HepG2 (cell line): ENCODE measurements around the gene DRC3. TPM values are rescaled to one million over a fixed set of nuclear protein-coding genes. Genes with fewer than 3 reads are reported as not detected.

Experiments
- ATAC-seq: fragments of 200-7000 bp; cut with Tn5 transposase; 3 replicates; pipeline ENCODE4 v1.9.1; 2020; ENCODE audit warnings: mild to moderate bottlenecking, moderate library complexity
- Bru-seq: library from RNA; stranded (reverse); fragments of 400-500 nt; gene quantifications from one replicate; lab custom pipeline; 2021; lab: Mats Ljungman, UMichigan
- BruChase-seq, 2 experiments: library from RNA; stranded (reverse); fragments of 400-500 nt; gene quantifications; one replicate each; lab custom pipeline; 2021; lab: Mats Ljungman, UMichigan
- BruUV-seq: library from RNA; stranded (reverse); fragments of 400-500 nt; replicated peaks from 2 replicates; lab custom pipeline; 2021; lab: Mats Ljungman, UMichigan
- CTCF ChIA-PET: fragments of 300-600 bp; formaldehyde crosslinking; extraction: SDS; loops from one replicate; lab custom pipeline; 2021; ENCODE audit warnings: low total read pairs, inconsistent platforms, low intra/inter-chr PET ratio; lab: Yijun Ruan, JAX
- POLR2A ChIA-PET: fragments of 350-600 bp; sonication (Branson Sonifier 250); formaldehyde crosslinking; loops from one replicate; lab custom pipeline; 2020; ENCODE audit warnings: antibody characterized with exemption, inconsistent platforms; lab: Yijun Ruan, JAX
- DNase-seq: peaks from one replicate; pipeline ENCODE4 v3.0.0-alpha.2; 2015; ENCODE audit warnings: low spot score
- FAIRE-seq: peaks from 3 replicates; lab custom pipeline; 2011; peaks lifted over from hg19 to GRCh38; lab: Jason Lieb, UNC
- H2AFZ ChIP-seq: one replicate; pipeline ENCODE4 v1.6.1; 2011; ENCODE audit warnings: low read length, inconsistent platforms
- H3K27ac ChIP-seq: fragments of 300-600 bp; 3 replicates; pipeline ENCODE4 v1.8.0; 2011; ENCODE audit warnings: mixed run types, mild to moderate bottlenecking, mixed read lengths, low read length, inconsistent platforms; ENCODE audit not compliant: insufficient read depth; ENCODE audit errors: extremely low read length
- H3K27me3 ChIP-seq, 2 experiments: fragments of 200-600 bp in 1 of 2; 2 replicates in 1 of 2; 3 replicates in 1 of 2; pipeline versions ENCODE4 v1.6.0 to v1.8.0; 2011; ENCODE audit warnings: low read length in 2 of 2, mild to moderate bottlenecking in 2 of 2, moderate library complexity in 2 of 2, inconsistent platforms in 1 of 2; ENCODE audit not compliant: insufficient read depth in 2 of 2, control insufficient read depth in 1 of 2
- H3K36me3 ChIP-seq, 2 experiments: fragments of 200-600 bp in 1 of 2; replicated peaks in 1 of 2; 2 replicates in 1 of 2; 3 replicates in 1 of 2; pipeline versions ENCODE4 v1.5.1 to v1.8.0; 2011; ENCODE audit warnings: low read length in 2 of 2, inconsistent platforms in 1 of 2; ENCODE audit not compliant: insufficient read depth in 2 of 2, control insufficient read depth in 1 of 2
- H3K4me1 ChIP-seq: 2 replicates; pipeline ENCODE4 v1.5.1; 2012; ENCODE audit warnings: low read length, inconsistent platforms; ENCODE audit not compliant: insufficient read depth
- H3K4me2 ChIP-seq: 2 replicates; pipeline ENCODE4 v1.6.0; 2011; ENCODE audit warnings: low read depth, low read length, inconsistent platforms
- H3K4me3 ChIP-seq, 3 experiments: fragments of 200-600 bp in 1 of 3; sonication (generic), shearing (Covaris generic) in 1 of 3; replicated peaks in 1 of 3; 2 replicates each; pipeline ENCODE4 v1.5.1; 2011 to 2016; ENCODE audit warnings: low read length in 3 of 3, inconsistent platforms in 2 of 3, low read depth in 2 of 3, mild to moderate bottlenecking in 2 of 3, control low read depth in 1 of 3, mixed read lengths in 1 of 3; ENCODE audit not compliant: insufficient read depth in 1 of 3
- H3K79me2 ChIP-seq: one replicate; pipeline ENCODE4 v1.6.1; 2011; ENCODE audit warnings: low read length, inconsistent platforms; ENCODE audit not compliant: insufficient read depth
- H3K9ac ChIP-seq: 2 replicates; pipeline ENCODE4 v1.6.0; 2011; ENCODE audit warnings: mild to moderate bottlenecking, low read depth, low read length, inconsistent platforms; ENCODE audit not compliant: insufficient read depth
- H3K9me3 ChIP-seq: 2 replicates; pipeline ENCODE4 v1.5.1; 2012; ENCODE audit warnings: mild to moderate bottlenecking, low read length
- H4K20me1 ChIP-seq: 2 replicates; pipeline ENCODE4 v1.6.0; 2011; ENCODE audit warnings: inconsistent platforms, mild to moderate bottlenecking, low read length, moderate library complexity; ENCODE audit not compliant: insufficient read depth
- CC2D1A ChIP-seq: sonication (generic); formaldehyde crosslinking; IDR thresholded peaks from 2 replicates; pipeline ENCODE4 v1.8.1; 2023; ENCODE audit warnings: mild to moderate bottlenecking, missing genetic modification reagents
- FOXM1 ChIP-seq: sonication (generic); formaldehyde crosslinking; IDR thresholded peaks from 2 replicates; pipeline ENCODE4 v1.5.0; 2020; ENCODE audit warnings: missing genetic modification reagents
- GABPB1 ChIP-seq: IDR thresholded peaks from 2 replicates; pipeline ENCODE4 v1.6.1; 2016; ENCODE audit warnings: mild to moderate bottlenecking, missing genetic modification reagents, moderate library complexity, missing compliant biosample characterization
- GATAD1 ChIP-seq: IDR thresholded peaks from 2 replicates; pipeline ENCODE4 v1.6.1; 2016; ENCODE audit warnings: missing genetic modification reagents, missing compliant biosample characterization
- HIC2 ChIP-seq: sonication (generic); formaldehyde crosslinking; IDR thresholded peaks from 2 replicates; pipeline ENCODE4 v1.9.0; 2022; ENCODE audit warnings: low read depth, missing genetic modification reagents
- NR2F1 ChIP-seq, 2 experiments: fragments of 450-650 bp in 1 of 2; formaldehyde crosslinking in 1 of 2; IDR thresholded peaks; 2 replicates each; pipeline versions ENCODE4 v1.5.0 to v1.6.1; 2016 to 2020; ENCODE audit warnings: mild to moderate bottlenecking in 1 of 2, missing compliant biosample characterization in 1 of 2, missing genetic modification reagents in 1 of 2, moderate library complexity in 1 of 2
- RFX3 ChIP-seq: IDR thresholded peaks from 2 replicates; pipeline ENCODE4 v1.6.1; 2016; ENCODE audit warnings: missing biosample characterization, missing genetic modification reagents
- SIX1 ChIP-seq: sonication (generic); formaldehyde crosslinking; IDR thresholded peaks from 2 replicates; pipeline ENCODE4 v1.4.0; 2020; ENCODE audit warnings: missing genetic modification reagents, borderline replicate concordance
- ZBTB20 ChIP-seq: sonication (generic); formaldehyde crosslinking; IDR thresholded peaks from 2 replicates; pipeline ENCODE4 v1.8.1; 2023; ENCODE audit warnings: missing genetic modification reagents, low read depth, mild to moderate bottlenecking, borderline replicate concordance
- ZC3H13 ChIP-seq: sonication (generic); formaldehyde crosslinking; IDR thresholded peaks from 2 replicates; pipeline ENCODE4 v1.8.1; 2023; ENCODE audit warnings: mild to moderate bottlenecking, missing genetic modification reagents, moderate library complexity
- ZNF275 ChIP-seq: sonication (generic); formaldehyde crosslinking; IDR thresholded peaks from 2 replicates; pipeline ENCODE4 v1.8.0; 2022; ENCODE audit warnings: missing genetic modification reagents, mild to moderate bottlenecking, inconsistent platforms, borderline replicate concordance
- ZNF605 ChIP-seq: sonication (generic); formaldehyde crosslinking; IDR thresholded peaks from 2 replicates; pipeline ENCODE4 v1.8.0; 2022; ENCODE audit warnings: mild to moderate bottlenecking, missing genetic modification reagents
- WGBS: methylation state at CpG from one replicate; pipeline ENCODE4 v1.1.6; 2017; ENCODE audit warnings: low lambda C conversion rate; 5-methylcytosine and 5-hydroxymethylcytosine counted together
- in situ Hi-C: cut with HindIII; loops from 2 replicates; pipeline ENCODE4 v1.10.0; 2017; ENCODE audit warnings: low pct_unique_long_range_greater_than_20kb; ENCODE audit not compliant: extremely low pct_ligation_motif_present
- intact Hi-C: fragments of 100-400 bp; cut with micrococcal nuclease; formaldehyde crosslinking; loops from one replicate; pipeline ENCODE4 v1.10.0; 2022; ENCODE audit not compliant: unreplicated experiment
- long read RNA-seq, 2 experiments: library from RNA in 1 of 2; library from polyadenylated mRNA in 1 of 2; stranded (forward) in 1 of 2; unstranded in 1 of 2; transcript quantifications; one replicate each; pipeline ENCODE4 v2.0.0, GENCODE V29; 2019 to 2022
- polyA minus RNA-seq, 3 experiments: library from RNA; depleted of rRNA, polyadenylated mRNA; stranded (reverse); fragments of >200 nt; gene quantifications; 2 replicates each; pipeline ENCODE4 v1.2.3, GENCODE V29; 2011; ENCODE audit warnings: low replicate concordance in 1 of 3
- polyA plus RNA-seq, 8 experiments: library from polyadenylated mRNA; depleted of rRNA in 3 of 8; stranded (reverse) in 7 of 8; unstranded in 1 of 8; fragments of >200 nt; fragmentation: Illumina TruSeq in 4 of 8; extraction: Trizol in 4 of 8; gene quantifications; 2 replicates each; pipeline versions ENCODE4 v1.2.1 to v1.2.3, GENCODE V29; 2011 to 2016; ENCODE audit warnings: low read depth in 4 of 8, missing spikeins in 1 of 8, mixed read lengths in 1 of 8; ENCODE audit not compliant: insufficient read depth in 1 of 8
- total RNA-seq, 5 experiments: library from RNA; depleted of rRNA; stranded (reverse); fragments of >200 nt; fragmentation: Illumina TruSeq; extraction: Trizol; gene quantifications; 2 replicates each; pipeline ENCODE4 v1.2.3, GENCODE V29; 2016; ENCODE audit warnings: low read depth in 1 of 5
- TF ChIP-seq, protein P1 (sequence below): sonication (generic); formaldehyde crosslinking; IDR thresholded peaks from 2 replicates; pipeline ENCODE4 v1.5.1; 2020; ENCODE audit warnings: missing genetic modification reagents, mild to moderate bottlenecking, borderline replicate concordance

DRC3 gene
- total RNA-seq (2016; rRNA removed; fragmentation: Illumina TruSeq; extraction: Trizol) = 0.53 and 0.73 TPM in 2 replicates
- under 0.01 and 0.35 TPM in 2 replicates for total RNA-seq (2016; cell fraction: cytosol; rRNA removed; fragmentation: Illumina TruSeq; extraction: Trizol; ENCODE audit: low read depth)
- total RNA-seq (2016; cell fraction: insoluble cytoplasmic fraction; rRNA removed; fragmentation: Illumina TruSeq; extraction: Trizol) = 0.24 and 1.0 TPM in 2 replicates
- 0.24 and 0.53 TPM in 2 replicates for total RNA-seq (2016; cell fraction: membrane; rRNA removed; fragmentation: Illumina TruSeq; extraction: Trizol)
- 0.31 and 1.1 TPM in 2 replicates for total RNA-seq (2016; cell fraction: nucleus; rRNA removed; fragmentation: Illumina TruSeq; extraction: Trizol)
- 0.54 and 0.87 TPM in 2 replicates for polyA plus RNA-seq (2011; rRNA removed)
- 0.21 TPM in 2 replicates for polyA plus RNA-seq (2011; cell fraction: cytosol; rRNA removed)
- 1.6 and 2.3 TPM in 2 replicates for polyA plus RNA-seq (2011; cell fraction: nucleus; rRNA removed)
- polyA plus RNA-seq (2012) = 1.1 and 1.8 TPM in 2 replicates
- not detected in 2 replicates for polyA plus RNA-seq (2016; cell fraction: cytosol; fragmentation: Illumina TruSeq; extraction: Trizol; ENCODE audit: low read depth)
- 0.37 TPM in 1 of 2 replicates, not detected in the other for polyA plus RNA-seq (2016; cell fraction: insoluble cytoplasmic fraction; fragmentation: Illumina TruSeq; extraction: Trizol; ENCODE audit: low read depth)
- not detected in 2 replicates for polyA plus RNA-seq (2016; cell fraction: membrane; fragmentation: Illumina TruSeq; extraction: Trizol; ENCODE audit: low read depth)
- polyA plus RNA-seq (2016; cell fraction: nucleus; fragmentation: Illumina TruSeq; extraction: Trizol; ENCODE audit: insufficient read depth, low read depth) = 0.95 and 2.5 TPM in 2 replicates
- polyA minus RNA-seq (2011; rRNA and poly(A)+ RNA removed; ENCODE audit: low replicate concordance) = 0.68 and 1.7 TPM in 2 replicates
- polyA minus RNA-seq (2011; cell fraction: cytosol; rRNA and poly(A)+ RNA removed) = not detected in 2 replicates
- polyA minus RNA-seq (2011; cell fraction: nucleus; rRNA and poly(A)+ RNA removed) = 1.1 and 1.3 TPM in 2 replicates
- percentile 18 among the genes with signal in this experiment for Bru-seq, nascent RNA
- BruChase-seq, experiment 1, labeled RNA remaining after a 6-hour chase = percentile 17 among the genes with signal in this experiment
- percentile 18 among the genes with signal in this experiment for BruChase-seq, experiment 2, labeled RNA remaining after a 2-hour chase
- long read RNA-seq, experiment 1, partial matches to known transcripts = 0 of 3 reads
- long read RNA-seq, experiment 1, other reads (novel, unspliced or antisense) = 3 of 3 reads
- long read RNA-seq, experiment 2 = 0 reads

DNA sequence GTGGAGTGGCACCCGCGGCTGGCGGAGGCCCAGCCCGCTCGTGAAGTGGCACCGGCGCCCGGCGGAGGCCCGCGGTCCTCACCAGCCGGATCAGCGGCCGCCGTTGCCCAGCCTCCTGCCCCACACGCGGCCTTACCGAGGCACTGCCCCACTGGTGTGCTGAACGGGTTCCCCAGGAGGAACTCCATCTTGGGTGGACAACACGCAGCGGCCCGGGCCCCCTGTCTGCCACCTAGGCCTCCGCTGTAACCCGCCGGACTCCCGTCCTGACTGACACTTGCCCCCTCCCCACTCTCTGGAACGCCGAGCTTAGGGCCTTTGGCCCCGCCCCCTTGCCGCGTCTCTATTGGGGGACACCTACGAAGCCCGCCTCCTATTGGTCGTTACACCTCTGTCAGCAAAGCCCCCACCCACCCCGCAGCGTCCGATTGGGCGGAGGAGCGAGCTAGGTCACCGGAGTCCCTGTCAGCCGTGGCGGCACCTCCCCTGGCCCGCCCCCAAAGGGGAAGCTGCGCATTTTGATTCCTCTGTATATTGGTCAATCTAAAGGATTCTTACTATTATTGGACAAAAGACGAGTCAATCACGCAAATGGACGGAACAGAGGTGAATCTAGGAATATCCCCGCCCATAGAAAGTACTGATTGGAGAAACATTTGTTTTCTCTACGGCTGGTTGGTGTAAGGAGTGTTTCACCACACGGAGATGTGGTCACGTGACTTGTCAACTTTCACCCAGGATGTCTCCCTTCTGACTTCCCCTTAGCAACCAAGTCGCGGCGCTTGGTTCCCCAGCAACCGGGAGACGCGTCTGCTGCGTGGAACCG, at the start of gene DRC3, which contains the start of gene TOM1L2:
Gene DRC3, plus strand, starts transcription at position 737 of the 826 bp plus-strand sequence. CDS start 4,737 bp downstream, outside the sequence.
Gene TOM1L2, minus strand, starts transcription at position 275 of the 826 bp plus-strand sequence. Its CDS starts 87 bp downstream, at position 188.
- intact Hi-C loops = loop anchor here (1.0 to 5.0 kb wide), 2 partner anchors 46 to 50 kb away; no protein-coding TSS in a partner anchor
- Histone ChIP-seq H4K20me1 (no peaks in the 10 kb centered on the region), H3K27ac (no peak within 1 kb of the TSS), H3K79me2 (peaks cover 2% of the 10 kb centered on the region), H3K4me1 (peaks cover 23% of the 10 kb centered on the region), H3K4me3 (peak within 1 kb of the TSS; percentile 77 to 90 (median 90)), H3K4me2 (peak within 1 kb of the TSS; percentile 98), H3K9ac (peak within 1 kb of the TSS; percentile 80), H3K27me3 (peaks cover 4 to 13% of the 10 kb centered on the region in 2 experiments; a peak in 2 of 5 replicates), H2AFZ (peak within 1 kb of the TSS; percentile 24), H3K9me3 (no peaks in the 10 kb centered on the region), H3K36me3 (no peaks in the 10 kb centered on the region)
- POLR2A ChIA-PET = interaction anchor here (0.7 to 1.6 kb wide), 15 partner anchors 11 to 212 kb away, joined by 3 to 13 read pairs (median 4); partner anchors contain the start of genes ALKBH5 and SREBF1
- peak; percentile 100 for DNase-seq
- FAIRE-seq = peak; percentile 100
- in situ Hi-C loops = no loop called here
- BruUV-seq = no TSS peak
- CTCF ChIA-PET = no interaction called here
- peak; percentile 97 for ATAC-seq
- WGBS = under 1% methylated on average over 16 of the region's 59 CpGs
- TF ChIP-seq HIC2 = peak; percentile 12; the same call in 1 of the 2 replicates
- TF ChIP-seq NR2F1 (CRISPR knock-in tag; IDR thresholded peaks at IDR 0.05) = peak in 1 of 2 experiments; percentile 51; a peak in 1 of 4 replicates
- no peak for TF ChIP-seq CC2D1A (CRISPR knock-in tag)
- TF ChIP-seq, protein P1, sequence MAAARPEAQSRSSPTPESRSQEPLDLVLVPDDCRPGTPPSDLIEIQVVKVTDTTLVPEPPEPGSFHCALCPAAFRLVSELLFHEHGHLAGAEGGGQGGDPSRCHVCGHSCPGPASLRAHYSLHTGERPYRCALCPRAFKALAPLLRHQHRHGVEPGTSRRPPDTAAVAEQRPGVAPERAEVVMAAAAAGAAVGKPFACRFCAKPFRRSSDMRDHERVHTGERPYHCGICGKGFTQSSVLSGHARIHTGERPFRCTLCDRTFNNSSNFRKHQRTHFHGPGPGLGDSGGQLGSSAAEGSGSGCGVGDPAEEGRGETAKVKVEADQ = no peak; the same call in 1 of the 2 replicates
- no peak for TF ChIP-seq ZBTB20 (CRISPR knock-in tag)
- TF ChIP-seq GATAD1 (CRISPR knock-in tag) = peak; percentile 54; the same call in 1 of the 2 replicates
- TF ChIP-seq ZC3H13 (CRISPR knock-in tag) = no peak
- peak; percentile 95 for TF ChIP-seq RFX3 (CRISPR knock-in tag)
- no peak for TF ChIP-seq SIX1 (CRISPR knock-in tag)
- peak; percentile 69; the same call in 1 of the 2 replicates for TF ChIP-seq ZNF605 (CRISPR knock-in tag)
- peak; percentile 88 for TF ChIP-seq GABPB1 (CRISPR knock-in tag)
- TF ChIP-seq FOXM1 (CRISPR knock-in tag) = no peak
- no peak for TF ChIP-seq ZNF275 (CRISPR knock-in tag)
